ENCODE measurements around the gene GHRL. TPM values are rescaled to one million over a fixed set of nuclear protein-coding genes. Genes with fewer than 3 reads are reported as not detected.

The GHRL gene
- total RNA-seq, 2 experiments from 2014 or later: 0.91 to 0.95 TPM

GRCh38 chr3:10289077-10289476 is 3.7 kb downstream of the GHRL start:
- no peak overlapping the region for H3K4me3 Mint-ChIP-seq
- POLR2A ChIA-PET: interaction anchor here (1.7 kb wide), 1 partner anchor 41 kb away, joined by 4 read pairs; the partner anchor contains the start of gene TATDN2
- DNase-seq: no peak
- no peaks in the 10 kb centered on the region for H3K27me3 Mint-ChIP-seq
- H3K27ac Mint-ChIP-seq: no peak overlapping the region
- peaks cover 46% of the 10 kb centered on the region for H3K36me3 Mint-ChIP-seq (ENCODE audit: low read depth)
- H3K4me1 Mint-ChIP-seq: peaks cover 31% of the 10 kb centered on the region
- CTCF ChIA-PET: interaction anchor here (1.3 kb wide), 1 partner anchor 462 kb away, joined by 4 read pairs; no protein-coding TSS in a partner anchor
- no peaks in the 10 kb centered on the region for H3K9me3 Mint-ChIP-seq

GRCh38 chr3:10288575-10288960 is 4.2 kb downstream of the GHRL start:
- Mint-ChIP-seq H3K9me3 (no peaks in the 10 kb centered on the region), H3K27ac (no peak overlapping the region), H3K36me3 (ENCODE audit: low read depth) (peaks cover 46% of the 10 kb centered on the region), H3K4me3 (no peak overlapping the region), H3K27me3 (no peaks in the 10 kb centered on the region), H3K4me1 (peaks cover 36% of the 10 kb centered on the region)
- POLR2A ChIA-PET: no interaction called here
- CTCF ChIA-PET: interaction anchor here (1.3 kb wide), 1 partner anchor 461 kb away, joined by 4 read pairs; no protein-coding TSS in a partner anchor
- DNase-seq: no peak

DNA sequence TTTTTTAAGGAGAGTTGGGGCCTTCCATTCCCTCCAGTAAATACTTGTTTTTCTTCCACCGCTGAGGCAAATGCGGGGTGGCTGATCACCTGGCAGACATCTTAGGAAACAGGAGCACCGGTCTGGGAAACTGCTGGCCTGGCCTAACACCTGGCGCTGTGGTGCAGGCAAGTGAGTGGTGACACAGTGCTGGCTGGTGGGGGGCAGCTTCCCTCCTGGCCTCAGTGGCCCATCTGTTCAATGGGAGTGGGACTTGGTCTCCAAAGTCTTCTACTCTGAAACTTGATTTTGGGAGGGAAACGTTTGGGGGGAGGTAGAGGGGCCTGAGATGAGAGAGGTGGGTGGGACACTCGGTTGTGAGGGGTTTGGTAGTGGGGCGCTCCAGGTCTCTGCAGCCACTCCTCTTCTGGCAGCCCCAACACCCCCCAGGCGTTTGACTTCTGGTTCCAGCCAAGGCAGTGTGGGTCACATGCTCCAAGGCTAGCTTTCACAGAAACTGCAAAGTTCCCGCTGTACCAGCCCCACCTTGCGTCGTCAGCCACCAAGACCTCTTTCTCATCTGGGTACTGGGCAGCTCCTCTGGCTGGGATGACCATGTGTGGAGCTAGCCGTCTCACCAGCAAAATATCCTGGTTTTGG is 4.7 kb downstream of the GHRL start:
- DNase-seq: no peak
- CTCF ChIA-PET: interaction anchor here (1.3 kb wide), 1 partner anchor 461 kb away, joined by 4 read pairs; no protein-coding TSS in a partner anchor
- H3K9me3 Mint-ChIP-seq: no peaks in the 10 kb centered on the region
- H3K4me1 Mint-ChIP-seq: peaks cover 41% of the 10 kb centered on the region
- H3K36me3 Mint-ChIP-seq (ENCODE audit: low read depth): peaks cover 51% of the 10 kb centered on the region
- POLR2A ChIA-PET: interaction anchor here (0.7 kb wide), 1 partner anchor 203 kb away, joined by 4 read pairs; no protein-coding TSS in a partner anchor
- H3K27ac Mint-ChIP-seq: no peak overlapping the region
- H3K4me3 Mint-ChIP-seq: no peak overlapping the region
- no peaks in the 10 kb centered on the region for H3K27me3 Mint-ChIP-seq

- Mint-ChIP-seq H3K4me3 (no peak overlapping the region), H3K27ac (peak overlapping the region; percentile 14), H3K9me3 (no peaks in the 10 kb centered on the region), H3K36me3 (ENCODE audit: low read depth) (peaks cover 51% of the 10 kb centered on the region), H3K4me1 (peaks cover 42% of the 10 kb centered on the region), H3K27me3 (no peaks in the 10 kb centered on the region)
- ChIA-PET POLR2A (interaction anchor here (1.2 to 4.4 kb wide), 3 partner anchors 24 to 145 kb away, joined by 3 to 16 read pairs (median 6); partner anchors contain the start of gene VHL), CTCF (interaction anchor here (1.2 kb wide), 1 partner anchor 23 kb away, joined by 4 read pairs; no protein-coding TSS in a partner anchor)
- DNase-seq: peak; percentile 45
Observed at GRCh38 chr3:10286596-10287295, 6.0 kb downstream of the GHRL start.

- no peak for DNase-seq
- no peaks in the 10 kb centered on the region for H3K27me3 Mint-ChIP-seq
- H3K36me3 Mint-ChIP-seq (ENCODE audit: low read depth): peaks cover 46% of the 10 kb centered on the region
- H3K4me3 Mint-ChIP-seq: no peak overlapping the region
- H3K27ac Mint-ChIP-seq: peak overlapping the region; percentile 52
- CTCF ChIA-PET: interaction anchor here (1.2 kb wide), 1 partner anchor 22 kb away, joined by 4 read pairs; no protein-coding TSS in a partner anchor
- H3K4me1 Mint-ChIP-seq: peaks cover 42% of the 10 kb centered on the region
- POLR2A ChIA-PET: interaction anchor here (1.2 to 4.4 kb wide), 3 partner anchors 24 to 144 kb away, joined by 3 to 16 read pairs (median 6); partner anchors contain the start of gene VHL
- H3K9me3 Mint-ChIP-seq: no peaks in the 10 kb centered on the region
Observed at GRCh38 chr3:10286133-10286524, 6.6 kb downstream of the GHRL start.

DNA sequence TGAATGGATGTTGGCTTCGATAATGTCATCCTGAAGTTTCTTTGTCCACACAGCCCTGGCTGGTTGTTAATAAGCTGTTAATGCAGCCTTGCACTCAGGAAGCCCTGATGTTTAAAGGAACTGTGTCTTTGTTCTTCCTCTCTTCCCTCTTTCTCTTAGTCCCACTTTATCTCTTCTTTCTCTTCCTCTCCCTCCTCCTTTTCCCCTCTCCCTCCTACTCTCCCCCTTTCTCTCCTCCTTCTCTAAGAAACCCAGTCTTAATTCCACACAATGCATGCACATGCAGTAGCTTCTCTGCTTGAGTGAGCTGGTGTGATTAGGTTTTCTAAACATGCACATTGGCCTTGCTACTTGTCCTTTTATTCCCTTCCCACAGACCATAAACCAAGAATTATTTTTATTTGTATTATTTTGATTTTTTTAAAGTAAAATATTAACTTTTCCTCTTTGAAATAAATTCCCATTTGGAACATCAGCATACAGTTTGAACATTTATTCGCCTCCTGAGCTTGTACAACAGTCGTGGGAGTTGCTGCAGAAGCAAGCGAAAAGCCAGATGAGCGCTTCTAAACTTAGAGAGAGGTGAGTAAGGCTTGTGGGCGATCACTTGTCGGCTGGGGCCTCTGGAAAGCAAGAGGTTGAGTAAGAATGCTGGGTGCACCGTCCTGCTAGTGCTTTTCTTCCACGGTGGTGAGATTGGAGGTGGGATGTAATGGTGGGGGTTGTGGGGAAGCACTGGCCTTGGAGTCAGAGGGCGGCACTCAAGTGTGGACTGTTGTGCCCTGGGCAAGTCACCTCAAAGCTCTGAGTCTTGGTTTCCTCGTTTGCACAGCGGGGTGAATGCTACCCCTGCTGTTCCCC is 7.2 kb downstream of the GHRL start:
- Mint-ChIP-seq H3K4me1 (peaks cover 42% of the 10 kb centered on the region), H3K36me3 (ENCODE audit: low read depth) (peaks cover 51% of the 10 kb centered on the region), H3K4me3 (no peak overlapping the region), H3K27ac (peak overlapping the region; percentile 52), H3K27me3 (no peaks in the 10 kb centered on the region), H3K9me3 (no peaks in the 10 kb centered on the region)
- POLR2A ChIA-PET: interaction anchor here (1.2 to 4.4 kb wide), 4 partner anchors 8 to 143 kb away, joined by 3 to 16 read pairs (median 4); partner anchors contain the start of gene VHL
- no peak for DNase-seq
- CTCF ChIA-PET: interaction anchor here (1.2 kb wide), 1 partner anchor 22 kb away, joined by 4 read pairs; no protein-coding TSS in a partner anchor

GRCh38 chr3:10284496-10284895 is 8.3 kb downstream of the GHRL start:
- ChIA-PET CTCF (interaction anchor here (1.7 kb wide), 1 partner anchor 21 kb away, joined by 7 read pairs; no protein-coding TSS in a partner anchor), POLR2A (interaction anchor here (0.8 to 4.4 kb wide), 6 partner anchors 9 to 582 kb away, joined by 3 to 16 read pairs (median 4); partner anchors contain the start of gene VHL)
- Mint-ChIP-seq H3K4me3 (peak overlapping the region; percentile 2), H3K4me1 (peaks cover 49% of the 10 kb centered on the region), H3K36me3 (ENCODE audit: low read depth) (peaks cover 61% of the 10 kb centered on the region), H3K9me3 (no peaks in the 10 kb centered on the region), H3K27ac (peak overlapping the region; percentile 68), H3K27me3 (no peaks in the 10 kb centered on the region)
- peak; percentile 53 for DNase-seq

GRCh38 chr3:10283638-10284037 is 9.1 kb downstream of the GHRL start:
- Mint-ChIP-seq H3K27ac (peak overlapping the region; percentile 34), H3K4me3 (no peak overlapping the region), H3K36me3 (ENCODE audit: low read depth) (peaks cover 64% of the 10 kb centered on the region), H3K4me1 (peaks cover 50% of the 10 kb centered on the region), H3K9me3 (no peaks in the 10 kb centered on the region), H3K27me3 (no peaks in the 10 kb centered on the region)
- CTCF ChIA-PET: interaction anchor here (0.6 to 1.7 kb wide), 3 partner anchors 18 to 32 kb away, joined by 3 to 7 read pairs (median 4); no protein-coding TSS in a partner anchor
- DNase-seq: no peak
- POLR2A ChIA-PET: interaction anchor here (0.6 to 4.4 kb wide), 4 partner anchors 21 to 131 kb away, joined by 3 to 16 read pairs (median 4); no protein-coding TSS in a partner anchor

DNA sequence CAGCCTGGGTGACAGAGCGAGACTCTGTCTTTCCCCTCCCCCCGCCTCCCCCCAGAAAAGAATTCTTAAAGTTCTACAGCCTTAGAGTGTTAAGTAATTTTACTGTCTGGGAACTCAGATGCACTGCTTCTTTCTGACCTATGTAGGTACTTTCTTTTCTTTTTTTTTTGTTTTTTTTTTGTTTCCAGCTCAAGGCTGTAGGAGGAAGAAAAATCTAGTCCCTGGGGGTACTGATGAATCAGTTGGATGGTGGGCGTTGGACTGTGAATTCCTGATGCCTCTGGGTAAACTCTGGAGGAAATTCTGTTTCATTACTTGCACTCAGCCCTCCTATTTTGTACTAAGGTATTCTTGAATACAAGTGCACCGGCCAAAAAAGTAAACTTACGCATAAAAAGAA is 10.8 kb downstream of the GHRL start:
- peaks cover 69% of the 10 kb centered on the region for H3K36me3 Mint-ChIP-seq (ENCODE audit: low read depth)
- ChIA-PET POLR2A (no interaction called here), CTCF (interaction anchor here (0.6 to 1.0 kb wide), 3 partner anchors 19 to 267 kb away, joined by 3 to 6 read pairs (median 5); no protein-coding TSS in a partner anchor)
- no peak for DNase-seq
- H3K4me1 Mint-ChIP-seq: peaks cover 59% of the 10 kb centered on the region
- no peak overlapping the region for H3K4me3 Mint-ChIP-seq
- no peak overlapping the region for H3K27ac Mint-ChIP-seq
- H3K9me3 Mint-ChIP-seq: no peaks in the 10 kb centered on the region
- no peaks in the 10 kb centered on the region for H3K27me3 Mint-ChIP-seq

DNA sequence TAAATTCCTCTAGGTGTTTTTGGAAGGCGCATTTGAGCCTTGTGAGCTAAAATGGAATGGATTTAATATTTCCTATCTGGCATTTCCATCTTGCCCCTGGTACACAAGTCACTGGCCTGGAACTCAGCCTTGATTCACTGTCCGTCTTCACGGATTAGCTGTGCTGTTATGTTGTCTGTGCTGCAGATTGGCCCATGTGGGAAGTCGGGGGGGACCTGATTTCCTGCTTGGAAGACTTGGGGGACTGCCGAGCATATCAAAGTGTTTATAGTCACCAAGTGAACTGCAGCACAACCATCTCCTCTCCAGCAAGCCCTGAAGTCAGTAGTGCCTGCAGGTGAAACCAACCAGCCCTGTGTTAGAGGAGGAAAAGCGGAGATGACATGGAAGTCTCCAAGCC is 12.2 kb downstream of the GHRL start:
- H3K36me3 Mint-ChIP-seq (ENCODE audit: low read depth): peaks cover 70% of the 10 kb centered on the region
- no peak overlapping the region for H3K27ac Mint-ChIP-seq
- ChIA-PET CTCF (interaction anchor here (1.0 to 1.4 kb wide), 3 partner anchors 17 to 169 kb away, joined by 3 to 5 read pairs (median 3); no protein-coding TSS in a partner anchor), POLR2A (interaction anchor here (0.9 to 1.2 kb wide), 3 partner anchors 12 to 349 kb away, joined by 3 to 4 read pairs (median 3); no protein-coding TSS in a partner anchor)
- no peaks in the 10 kb centered on the region for H3K27me3 Mint-ChIP-seq
- no peak for DNase-seq
- no peaks in the 10 kb centered on the region for H3K9me3 Mint-ChIP-seq
- H3K4me1 Mint-ChIP-seq: peaks cover 61% of the 10 kb centered on the region
- no peak overlapping the region for H3K4me3 Mint-ChIP-seq

DNA sequence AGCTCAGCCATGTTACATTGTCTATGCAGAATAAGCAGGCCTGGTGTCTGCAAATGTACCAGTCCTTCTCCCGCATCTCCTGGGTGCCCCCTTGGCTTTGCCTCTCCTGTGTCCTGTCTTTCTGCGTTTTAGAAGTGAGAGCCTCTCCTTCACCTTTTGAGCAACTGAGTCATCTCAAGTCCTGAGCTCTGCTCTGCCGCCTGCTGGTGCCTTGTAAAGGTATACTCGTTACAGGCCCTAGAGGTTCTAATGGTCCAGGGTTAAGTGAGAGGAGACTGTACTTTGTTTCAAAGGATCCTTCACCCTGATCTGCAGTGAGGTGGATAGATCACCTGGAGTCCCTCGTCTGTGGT is 12.6 kb downstream of the GHRL start:
- H3K27me3 Mint-ChIP-seq: no peaks in the 10 kb centered on the region
- peaks cover 60% of the 10 kb centered on the region for H3K4me1 Mint-ChIP-seq
- H3K27ac Mint-ChIP-seq: peak overlapping the region; percentile 21
- DNase-seq: no peak
- H3K36me3 Mint-ChIP-seq (ENCODE audit: low read depth): peaks cover 70% of the 10 kb centered on the region
- H3K9me3 Mint-ChIP-seq: no peaks in the 10 kb centered on the region
- POLR2A ChIA-PET: interaction anchor here (0.9 to 1.2 kb wide), 6 partner anchors 11 to 349 kb away, joined by 3 to 4 read pairs (median 3); partner anchors contain the start of genes GHRL, TATDN2 and VHL
- no peak overlapping the region for H3K4me3 Mint-ChIP-seq
- CTCF ChIA-PET: interaction anchor here (0.6 to 1.4 kb wide), 4 partner anchors 17 to 168 kb away, joined by 3 to 4 read pairs (median 3); partner anchors contain the start of gene IRAK2

Data from activated CD4-positive, alpha-beta memory T cell treated with anti-CD3 and anti-CD28 coated beads, Interleukin-2, amount 10 ng/mL, durations not matched to agents 7 days and 5 days (primary cell).